ENCODE measurements around the gene CACNA1A.

GRCh38 chr19:13370948-13371347 is 135.3 kb downstream of the CACNA1A start:
- TF ChIP-seq CTCF (IDR thresholded peaks at IDR 0.05; ENCODE audit: poor library complexity) (no peak), EZH2phosphoT487 (IDR thresholded peaks at IDR 0.05; ENCODE audit: low read depth, severe bottlenecking, unreplicated experiment) (no peak), EZH2 (IDR thresholded peaks at IDR 0.05; ENCODE audit: borderline replicate concordance) (no peak)
